Measurements from ENCODE around the gene ZBTB8A. TPM values are rescaled to one million over a fixed set of nuclear protein-coding genes. Genes with fewer than 3 reads are reported as not detected.
"Not testable (repeated sequence)": the region's sequence is repeated elsewhere in the genome, so short reads cannot be mapped to it uniquely, and the experiment has no call there.

ZBTB8A gene
- total RNA-seq, 6 experiments from 2014 or later = 4.4 to 6.8 (median 5.6) TPM

GRCh38 chr1:32635508-32636277, 96.5 kb downstream of the ZBTB8A start:
- Mint-ChIP-seq H3K27ac (no peak overlapping the region), H3K4me1 (ENCODE audit: low read depth) (peaks cover 6% of the 10 kb centered on the region; the same call in 1 of the 2 replicates), H3K9me3 (no peaks in the 10 kb centered on the region), H3K4me3 (no peak overlapping the region), H3K36me3 (ENCODE audit: low read depth) (peaks cover 7% of the 10 kb centered on the region; the same call in 1 of the 2 replicates), H3K27me3 (ENCODE audit: insufficient read depth) (no peaks in the 10 kb centered on the region)
- no peak for DNase-seq
- TF ChIP-seq, protein P1, sequence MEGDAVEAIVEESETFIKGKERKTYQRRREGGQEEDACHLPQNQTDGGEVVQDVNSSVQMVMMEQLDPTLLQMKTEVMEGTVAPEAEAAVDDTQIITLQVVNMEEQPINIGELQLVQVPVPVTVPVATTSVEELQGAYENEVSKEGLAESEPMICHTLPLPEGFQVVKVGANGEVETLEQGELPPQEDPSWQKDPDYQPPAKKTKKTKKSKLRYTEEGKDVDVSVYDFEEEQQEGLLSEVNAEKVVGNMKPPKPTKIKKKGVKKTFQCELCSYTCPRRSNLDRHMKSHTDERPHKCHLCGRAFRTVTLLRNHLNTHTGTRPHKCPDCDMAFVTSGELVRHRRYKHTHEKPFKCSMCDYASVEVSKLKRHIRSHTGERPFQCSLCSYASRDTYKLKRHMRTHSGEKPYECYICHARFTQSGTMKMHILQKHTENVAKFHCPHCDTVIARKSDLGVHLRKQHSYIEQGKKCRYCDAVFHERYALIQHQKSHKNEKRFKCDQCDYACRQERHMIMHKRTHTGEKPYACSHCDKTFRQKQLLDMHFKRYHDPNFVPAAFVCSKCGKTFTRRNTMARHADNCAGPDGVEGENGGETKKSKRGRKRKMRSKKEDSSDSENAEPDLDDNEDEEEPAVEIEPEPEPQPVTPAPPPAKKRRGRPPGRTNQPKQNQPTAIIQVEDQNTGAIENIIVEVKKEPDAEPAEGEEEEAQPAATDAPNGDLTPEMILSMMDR (IDR thresholded peaks at IDR 0.05) = no peak

- Mint-ChIP-seq H3K4me1 (ENCODE audit: low read depth) (peaks cover 6% of the 10 kb centered on the region; the same call in 1 of the 2 replicates), H3K27me3 (ENCODE audit: insufficient read depth) (no peaks in the 10 kb centered on the region), H3K36me3 (ENCODE audit: low read depth) (peaks cover 7% of the 10 kb centered on the region; the same call in 1 of the 2 replicates), H3K9me3 (no peaks in the 10 kb centered on the region), H3K27ac (peak overlapping the region; percentile 19; the same call in 1 of the 2 replicates), H3K4me3 (no peak overlapping the region)
- TF ChIP-seq, protein P1 (IDR thresholded peaks at IDR 0.05) = no peak
- DNase-seq = no peak
These were observed 97.9 kb downstream of the ZBTB8A start for GRCh38 chr1:32636914-32637645.

GRCh38 chr1:32639489-32640075, 100.4 kb downstream of the ZBTB8A start:
- DNase-seq = peak; percentile 72
- TF ChIP-seq, protein P1 (IDR thresholded peaks at IDR 0.05) = no peak
- H3K27ac Mint-ChIP-seq = peak overlapping the region; percentile 64
- H3K27me3 Mint-ChIP-seq (ENCODE audit: insufficient read depth) = 0 out of 2 replicates have a peak, but pooled peaks cover 2% of the 10 kb centered on the region
- no peak overlapping the region for H3K4me3 Mint-ChIP-seq
- peaks cover 7% of the 10 kb centered on the region; the same call in 1 of the 2 replicates for H3K36me3 Mint-ChIP-seq (ENCODE audit: low read depth)
- H3K9me3 Mint-ChIP-seq = no peaks in the 10 kb centered on the region
- H3K4me1 Mint-ChIP-seq (ENCODE audit: low read depth) = peaks cover 6% of the 10 kb centered on the region; the same call in 1 of the 2 replicates

DNA sequence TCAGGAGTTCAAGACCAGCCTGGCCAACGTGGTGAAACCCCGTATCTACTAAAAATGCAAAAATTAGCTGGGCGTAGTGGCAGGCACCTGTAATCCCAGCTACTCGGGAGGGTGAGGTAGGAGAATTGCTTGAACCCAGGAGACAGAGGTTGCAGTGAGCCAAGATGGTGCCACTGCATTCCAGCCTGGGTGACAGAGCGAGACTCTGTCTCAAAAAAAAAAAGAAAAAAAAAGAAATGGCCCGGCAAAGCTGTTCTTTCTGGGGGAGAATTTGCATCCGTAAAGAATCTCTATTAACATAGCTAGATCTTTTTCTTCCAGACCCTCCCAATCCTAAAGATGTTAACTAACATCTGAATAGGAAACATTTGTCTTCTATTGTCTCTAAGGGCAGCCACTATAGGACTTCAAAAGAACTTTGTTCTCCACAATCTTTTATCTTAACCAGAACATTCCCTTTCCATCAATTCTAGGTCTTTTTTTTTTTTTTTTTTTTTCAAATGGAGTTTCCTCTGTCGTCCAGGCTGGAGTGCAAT, 103.1 kb downstream of the ZBTB8A start:
- not testable (repeated sequence) for H3K4me1 Mint-ChIP-seq (ENCODE audit: low read depth); H3K27ac Mint-ChIP-seq; H3K27me3 Mint-ChIP-seq (ENCODE audit: insufficient read depth); DNase-seq; H3K36me3 Mint-ChIP-seq (ENCODE audit: low read depth); H3K9me3 Mint-ChIP-seq; H3K4me3 Mint-ChIP-seq

GRCh38 chr1:32644426-32644825, 105.2 kb downstream of the ZBTB8A start:
- no peak for DNase-seq
- no peak overlapping the region for H3K4me3 Mint-ChIP-seq
- no peak overlapping the region for H3K27ac Mint-ChIP-seq
- 0 out of 2 replicates have a peak, but pooled peaks cover 2% of the 10 kb centered on the region for H3K27me3 Mint-ChIP-seq (ENCODE audit: insufficient read depth)
- peaks cover 16% of the 10 kb centered on the region for H3K4me1 Mint-ChIP-seq (ENCODE audit: low read depth)
- TF ChIP-seq, protein P1 (IDR thresholded peaks at IDR 0.05) = no peak
- no peaks in the 10 kb centered on the region for H3K36me3 Mint-ChIP-seq (ENCODE audit: low read depth)
- H3K9me3 Mint-ChIP-seq = no peaks in the 10 kb centered on the region

All from HFFc6 (cell line).